Liver (tissue), 9 donors: ENCODE measurements around the gene GDF9. TPM values are rescaled to one million over a fixed set of nuclear protein-coding genes. Genes with fewer than 3 reads are reported as not detected.

Experiments
- DNase-seq: peaks from one replicate; pipeline ENCODE4 v3.0.0-alpha.2; 2017; ENCODE audit warnings: low spot score
- H3K27ac ChIP-seq, 2 donors: one replicate each; pipeline ENCODE4 v1.7.0; 2013; ENCODE audit warnings: inconsistent platforms in 2 of 2, low read length in 2 of 2, control low read depth in 1 of 2, low read depth in 1 of 2, mild to moderate bottlenecking in 1 of 2
- H3K27me3 ChIP-seq, 4 donors: one replicate each; pipeline versions ENCODE4 v1.6.1 to v1.7.0; 2013; ENCODE audit warnings: low read length in 3 of 4, inconsistent platforms in 1 of 4, mild to moderate bottlenecking in 1 of 4, moderate library complexity in 1 of 4; ENCODE audit not compliant: control insufficient read depth in 4 of 4, insufficient read depth in 4 of 4
- H3K36me3 ChIP-seq, 4 donors: one replicate each; pipeline versions ENCODE4 v1.6.1 to v1.7.0; 2013; ENCODE audit warnings: low read length in 3 of 4, mild to moderate bottlenecking in 3 of 4, low read depth in 1 of 4, moderate library complexity in 1 of 4; ENCODE audit not compliant: control insufficient read depth in 4 of 4, insufficient read depth in 3 of 4
- H3K4me1 ChIP-seq, 4 donors: one replicate each; pipeline versions ENCODE4 v1.6.1 to v1.7.0; 2013; ENCODE audit warnings: low read length in 3 of 4, mild to moderate bottlenecking in 3 of 4, moderate library complexity in 1 of 4; ENCODE audit not compliant: control insufficient read depth in 4 of 4, insufficient read depth in 4 of 4
- H3K4me3 ChIP-seq, 3 donors: one replicate each; pipeline versions ENCODE4 v1.6.1 to v1.7.0; 2013; ENCODE audit warnings: low read length in 3 of 3, control low read depth in 1 of 3, low read depth in 1 of 3, mild to moderate bottlenecking in 1 of 3
- H3K9ac ChIP-seq, 2 donors: one replicate each; pipeline ENCODE4 v1.7.0; 2013; ENCODE audit warnings: low read length in 2 of 2, mild to moderate bottlenecking in 2 of 2, moderate library complexity in 2 of 2, control low read depth in 1 of 2, low read depth in 1 of 2
- H3K9me3 ChIP-seq, 4 donors: one replicate each; pipeline versions ENCODE4 v1.6.1 to v1.7.0; 2013; ENCODE audit warnings: low read length in 3 of 4; ENCODE audit not compliant: control insufficient read depth in 4 of 4
- ATF3 ChIP-seq: IDR thresholded peaks from 2 replicates; pipeline ENCODE4 v1.6.1; 2016; ENCODE audit warnings: antibody characterized with exemption
- EGR1 ChIP-seq, 2 donors: IDR thresholded peaks; 2 replicates each; pipeline ENCODE4 v1.6.1; 2016 to 2018; ENCODE audit warnings: antibody characterized with exemption in 2 of 2, low read depth in 2 of 2
- FOXA1 ChIP-seq: IDR thresholded peaks from 2 replicates; pipeline ENCODE4 v1.6.1; 2016; ENCODE audit warnings: antibody characterized with exemption
- FOXA2 ChIP-seq: IDR thresholded peaks from 2 replicates; pipeline ENCODE4 v1.6.1; 2016; ENCODE audit warnings: antibody characterized with exemption
- GABPA ChIP-seq, 2 donors: IDR thresholded peaks in 1 of 2; conservative IDR thresholded peaks in 1 of 2; 2 replicates each; pipeline ENCODE4 v1.6.1; 2016; ENCODE audit warnings: antibody characterized with exemption in 2 of 2, mild to moderate bottlenecking in 1 of 2, moderate library complexity in 1 of 2
- HNF4A ChIP-seq, 2 donors: conservative IDR thresholded peaks; 2 replicates each; pipeline ENCODE4 v1.6.1; 2016; ENCODE audit warnings: antibody characterized with exemption in 2 of 2, mild to moderate bottlenecking in 2 of 2
- HNF4G ChIP-seq: IDR thresholded peaks from 2 replicates; pipeline ENCODE4 v1.6.1; 2016; ENCODE audit warnings: antibody characterized with exemption
- JUND ChIP-seq, 2 donors: IDR thresholded peaks; 2 replicates each; pipeline ENCODE4 v1.6.1; 2016; ENCODE audit warnings: antibody characterized with exemption in 2 of 2
- MAX ChIP-seq: IDR thresholded peaks from 2 replicates; pipeline ENCODE4 v1.6.1; 2016; ENCODE audit warnings: antibody characterized with exemption
- NR2F2 ChIP-seq: IDR thresholded peaks from 2 replicates; pipeline ENCODE4 v1.6.1; 2016; ENCODE audit warnings: antibody characterized with exemption
- RAD21 ChIP-seq, 2 donors: IDR thresholded peaks; 2 replicates each; pipeline ENCODE4 v1.6.1; 2016; ENCODE audit warnings: antibody characterized with exemption in 2 of 2, mild to moderate bottlenecking in 2 of 2
- REST ChIP-seq: IDR thresholded peaks from 2 replicates; pipeline ENCODE4 v1.6.1; 2016; ENCODE audit warnings: antibody characterized with exemption, mild to moderate bottlenecking
- RXRA ChIP-seq, 2 donors: IDR thresholded peaks; 2 replicates each; pipeline ENCODE4 v1.6.1; 2017 to 2018; ENCODE audit warnings: antibody characterized with exemption in 2 of 2, mild to moderate bottlenecking in 1 of 2
- SP1 ChIP-seq: IDR thresholded peaks from 2 replicates; pipeline ENCODE4 v1.6.1; 2018; ENCODE audit warnings: antibody characterized with exemption, mild to moderate bottlenecking
- TAF1 ChIP-seq: conservative IDR thresholded peaks from 2 replicates; pipeline ENCODE4 v1.6.1; 2016; ENCODE audit warnings: antibody characterized with exemption, mild to moderate bottlenecking
- YY1 ChIP-seq: IDR thresholded peaks from 2 replicates; pipeline ENCODE4 v1.6.1; 2016; ENCODE audit warnings: antibody characterized with exemption, mild to moderate bottlenecking
- ZBTB33 ChIP-seq: IDR thresholded peaks from 2 replicates; pipeline ENCODE4 v1.6.1; 2016; ENCODE audit warnings: antibody characterized with exemption
- WGBS: extraction: QIAGEN DNeasy Blood & Tissue Kit; methylation state at CpG from one replicate; pipeline ENCODE4 v1.1.7; 2013; 5-methylcytosine and 5-hydroxymethylcytosine counted together
- polyA plus RNA-seq, 2 donors: library from polyadenylated mRNA; stranded (reverse) in 1 of 2; unstranded in 1 of 2; fragments of 200-250 nt in 1 of 2; fragments of >200 nt in 1 of 2; fragmentation: Nextera tagmentation in 1 of 2; extraction: Ambion mirVana in 1 of 2; gene quantifications; one replicate each; pipeline versions ENCODE4 v1.2.1 to v1.2.3, GENCODE V29; 2013 to 2015
- total RNA-seq, 2 donors: library from RNA; depleted of rRNA; stranded (reverse); fragments of >200 nt; gene quantifications; one replicate each; pipeline ENCODE4 v1.2.3, GENCODE V29; 2014
- donor health status: healthy.
- donor health status: healthy.
- donor health status: healthy.
- donor health status: healthy.
- donor health status: healthy.

Gene GDF9
- total and polyA plus RNA-seq, 4 donors = 0.08 to 0.10 (median 0.08) TPM; not detected in 1

GRCh38 chr5:132812781-132813598 lies 53.3 kb downstream of the GDF9 start, which contains the start of gene SOWAHA:
Gene SOWAHA (plus strand): TSS chr5:132813302. CDS start chr5:132813622, 320 bp downstream.
- Histone ChIP-seq H3K4me3 (peak within 1 kb of the TSS in 2 of 3 donors; percentile 10 to 76), H3K9me3 (no peaks in the 10 kb centered on the region), H3K9ac (no peak within 1 kb of the TSS), H3K4me1 (peaks cover 0 to 23% (median 9%) of the 10 kb centered on the region in 4 donors), H3K27ac (no peak within 1 kb of the TSS), H3K36me3 (no peaks in the 10 kb centered on the region), H3K27me3 (no peaks in the 10 kb centered on the region)
- no peak for TF ChIP-seq MAX
- no peak for TF ChIP-seq ZBTB33
- TF ChIP-seq FOXA2 = no peak
- TF ChIP-seq GABPA (IDR thresholded peaks at IDR 0.05 in 1 of 2, conservative IDR thresholded peaks at IDR 0.05 in 1 of 2) = no peak
- TF ChIP-seq RAD21 (IDR thresholded peaks at IDR 0.05) = no peak
- no peak for TF ChIP-seq ATF3
- TF ChIP-seq EGR1 (IDR thresholded peaks at IDR 0.05; ENCODE audit: low read depth in 2 of 2) = no peak
- TF ChIP-seq SP1 = no peak
- no peak for TF ChIP-seq HNF4A (conservative IDR thresholded peaks at IDR 0.05)
- no peak for TF ChIP-seq TAF1
- no peak for TF ChIP-seq JUND (IDR thresholded peaks at IDR 0.05)
- no peak for TF ChIP-seq YY1
- no peak for TF ChIP-seq REST
- 5% methylated on average over 68 of the region's 68 CpGs for WGBS
- peak; percentile 54 for DNase-seq

GRCh38 chr5:132812123-132812765 lies 54.0 kb downstream of the GDF9 start:
- Histone ChIP-seq H3K27me3 (no peaks in the 10 kb centered on the region), H3K9me3 (no peaks in the 10 kb centered on the region), H3K4me1 (peaks cover 4 to 27% (median 11%) of the 10 kb centered on the region in 4 donors), H3K36me3 (no peaks in the 10 kb centered on the region), H3K27ac (no peak overlapping the region), H3K9ac (no peak overlapping the region), H3K4me3 (no peak overlapping the region)
- TF ChIP-seq SP1 (no peak), FOXA1 (no peak), HNF4A (conservative IDR thresholded peaks at IDR 0.05) (no peak), ZBTB33 (no peak), NR2F2 (no peak), JUND (IDR thresholded peaks at IDR 0.05) (no peak), RXRA (IDR thresholded peaks at IDR 0.05) (no peak), HNF4G (no peak), MAX (no peak), RAD21 (IDR thresholded peaks at IDR 0.05) (no peak), ATF3 (no peak), YY1 (no peak), REST (no peak)
- 77% methylated on average over 18 of the region's 18 CpGs for WGBS
- no peak for DNase-seq
